Brain pericyte (primary cell): ENCODE results near the gene NT5C3A.

Experiments
- DNase-seq: peaks from one replicate; pipeline ENCODE4 v3.0.0-alpha.2; 2012; ENCODE audit warnings: low read depth, low spot score

Gene NT5C3A

DNA sequence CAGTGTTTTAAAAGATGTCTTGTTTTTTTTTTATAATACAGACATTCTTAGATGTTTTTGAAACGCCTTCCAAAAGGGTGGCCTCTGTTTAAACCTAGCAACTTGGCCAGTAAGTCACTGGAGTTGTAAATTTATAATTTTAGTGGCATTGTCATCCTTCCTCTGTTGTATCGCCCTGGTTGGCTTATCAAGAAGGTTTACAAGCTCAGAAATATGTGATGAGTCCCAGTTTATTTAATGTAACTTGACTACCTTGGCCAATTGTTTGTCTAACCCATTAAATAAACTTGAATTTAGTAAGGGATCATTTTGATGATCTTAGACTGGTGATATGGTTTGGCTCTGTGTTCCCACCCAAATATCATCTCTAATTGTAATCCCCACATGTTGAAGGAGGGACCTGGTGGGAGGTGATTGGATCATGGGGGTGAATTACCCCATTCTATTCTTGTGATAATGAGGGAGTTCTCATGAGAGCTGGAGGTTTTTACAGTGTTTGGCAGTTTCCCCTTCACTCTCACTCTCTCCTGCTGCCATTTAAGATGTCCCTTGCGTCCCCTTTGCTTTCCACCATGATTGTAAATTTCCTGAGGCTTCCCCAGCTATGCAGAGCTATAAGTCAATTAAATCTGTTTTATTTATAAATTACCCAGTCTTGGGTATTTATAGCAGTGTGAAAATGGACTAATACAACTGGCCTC lies 13.4 kb upstream of the NT5C3A start:
- DNase-seq, result no peak

GRCh38 chr7:33073243-33073642 lies 10.7 kb upstream of the NT5C3A start:
- DNase-seq, result no peak

DNA sequence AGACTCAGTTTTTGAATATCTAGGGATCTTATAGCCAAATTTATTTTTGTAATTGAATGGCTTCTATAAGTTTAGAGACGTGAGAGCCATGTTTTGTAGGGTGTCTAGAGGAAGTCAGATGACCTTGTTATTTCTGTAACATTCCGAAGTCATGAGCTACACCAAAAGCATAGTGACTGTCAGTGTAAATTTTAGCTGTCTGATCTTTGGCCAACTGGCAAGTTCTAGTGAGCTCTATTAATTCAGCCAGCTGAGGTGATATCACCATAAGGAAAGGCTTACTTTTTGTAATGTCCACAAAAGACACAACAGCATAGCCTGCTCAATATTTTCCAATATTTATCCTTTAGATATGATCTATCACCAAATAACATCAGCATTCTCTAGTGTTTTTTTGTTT lies 9.9 kb upstream of the NT5C3A start:
- DNase-seq, result no peak

GRCh38 chr7:33070831-33071230 lies 8.3 kb upstream of the NT5C3A start:
- no peak for DNase-seq

- DNase-seq, result no peak
Observed at GRCh38 chr7:33070277-33070676, 7.7 kb upstream of the NT5C3A start.

GRCh38 chr7:33067921-33068320 lies 5.3 kb upstream of the NT5C3A start:
- DNase-seq, result no peak

DNA sequence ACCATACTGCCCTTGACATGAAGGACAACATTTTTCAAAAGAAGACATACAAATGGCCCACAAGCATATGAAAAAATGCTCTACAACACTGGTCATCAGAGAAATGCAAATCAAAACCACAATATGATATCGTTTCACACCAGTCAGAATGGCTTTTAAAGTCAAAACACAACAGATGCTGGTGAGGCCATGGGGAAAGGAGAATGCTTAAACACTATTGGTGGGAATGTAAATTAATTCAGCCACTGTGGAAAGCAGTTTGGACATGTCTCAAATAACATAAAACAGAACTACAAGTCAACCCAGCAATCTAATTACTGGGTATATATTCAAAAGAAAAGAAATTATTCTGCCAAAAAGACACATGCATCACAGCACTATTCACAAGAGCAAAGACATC lies 4.2 kb upstream of the NT5C3A start:
- DNase-seq, result no peak

DNA sequence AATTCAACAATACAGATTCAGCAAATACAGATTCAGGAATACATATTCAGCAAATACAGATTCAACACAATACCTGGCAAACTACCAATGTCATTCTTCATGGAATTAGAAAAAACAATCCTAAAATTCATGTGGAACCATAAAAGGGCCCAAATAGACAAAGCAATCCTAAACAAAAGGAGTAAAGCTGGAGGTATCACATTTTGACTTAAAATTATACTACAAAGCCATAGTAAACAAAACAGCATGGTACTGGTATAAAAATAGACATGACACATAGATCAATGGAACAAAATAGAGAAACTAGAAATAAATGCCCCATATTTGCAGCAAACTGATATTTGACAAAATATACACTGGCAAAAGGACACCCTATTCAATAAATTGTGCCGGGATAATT lies 3.4 kb upstream of the NT5C3A start:
- DNase-seq, result no peak

- DNase-seq, result peak; percentile 86
Observed at GRCh38 chr7:33062782-33063443, 337 bp upstream of the NT5C3A start.

GRCh38 chr7:33061282-33061937 lies 1.2 kb downstream of the NT5C3A start:
- DNase-seq, result no peak

GRCh38 chr7:33059635-33060034 lies 2.9 kb downstream of the NT5C3A start:
- DNase-seq, result no peak

DNA sequence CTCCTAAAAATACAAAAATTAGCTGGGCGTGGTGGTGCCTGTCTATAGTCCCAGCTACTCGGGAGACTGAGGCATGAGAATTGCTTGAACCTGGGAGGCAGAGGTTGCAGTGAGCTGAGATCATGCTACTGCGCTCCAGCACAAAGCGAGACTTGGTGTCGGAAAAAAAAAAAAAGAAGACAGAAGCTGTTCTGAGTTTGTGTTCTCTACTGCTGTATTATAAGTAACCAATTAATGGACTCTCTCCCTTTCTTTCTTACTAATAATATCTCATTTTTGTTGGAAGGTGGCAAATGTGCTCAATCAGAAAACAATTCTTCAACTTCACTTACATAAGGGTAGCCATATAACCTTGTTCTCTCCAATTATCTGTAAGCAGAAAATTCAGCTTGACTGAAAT lies 7.4 kb downstream of the NT5C3A start:
- no peak for DNase-seq

DNA sequence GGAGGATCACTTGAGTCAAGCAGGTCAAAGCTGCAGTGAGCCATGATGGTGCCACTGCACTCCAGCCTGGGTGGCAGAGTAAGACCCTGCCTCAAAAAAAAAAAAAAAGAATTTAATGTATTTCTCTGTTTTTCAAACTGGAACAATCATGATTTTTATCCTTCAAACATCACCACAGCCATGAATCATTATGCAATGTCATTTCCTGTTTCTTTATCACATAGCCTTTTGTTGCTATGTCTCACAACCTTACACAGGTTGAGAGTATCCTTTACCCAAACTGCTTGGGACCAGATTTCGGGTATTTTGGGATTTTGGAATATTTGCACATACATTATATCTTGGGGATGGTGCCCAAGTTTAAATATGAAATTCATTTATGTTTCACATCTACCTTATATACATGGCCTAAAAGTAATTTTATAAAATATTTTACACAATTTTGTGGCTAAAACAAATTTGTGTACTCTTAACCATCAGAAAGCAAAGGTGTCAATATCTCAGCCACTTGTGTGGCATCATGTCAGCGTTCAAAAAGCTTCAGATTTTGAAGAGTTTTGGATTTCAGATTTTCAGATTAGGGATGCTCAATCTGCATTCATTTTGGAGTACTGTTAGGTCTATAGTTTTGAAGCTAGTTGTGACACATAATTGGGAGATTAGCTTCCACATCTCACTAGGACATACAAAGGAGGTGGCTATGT lies 8.2 kb downstream of the NT5C3A start:
- DNase-seq, result no peak

DNA sequence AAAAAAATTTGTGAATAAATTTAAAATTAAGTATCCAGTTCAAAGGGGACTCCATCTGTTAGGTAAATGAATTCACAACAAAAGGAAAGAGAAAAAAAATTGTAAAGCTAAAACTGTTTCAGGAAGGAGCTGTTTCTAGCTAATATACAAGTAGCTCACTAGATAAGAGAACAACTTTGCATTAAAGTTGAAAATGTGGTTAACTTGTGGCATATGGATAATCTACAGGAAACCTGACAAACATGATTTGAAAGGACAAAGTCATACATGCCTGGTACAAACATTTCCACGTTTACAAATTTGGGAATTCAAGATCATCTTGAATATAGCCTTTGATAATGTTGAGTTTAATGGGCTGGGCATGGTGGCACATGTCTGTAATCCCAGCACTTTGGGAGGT lies 8.9 kb downstream of the NT5C3A start:
- DNase-seq, result no peak

- no peak for DNase-seq
Observed at GRCh38 chr7:33050535-33051318, 11.8 kb downstream of the NT5C3A start.

DNA sequence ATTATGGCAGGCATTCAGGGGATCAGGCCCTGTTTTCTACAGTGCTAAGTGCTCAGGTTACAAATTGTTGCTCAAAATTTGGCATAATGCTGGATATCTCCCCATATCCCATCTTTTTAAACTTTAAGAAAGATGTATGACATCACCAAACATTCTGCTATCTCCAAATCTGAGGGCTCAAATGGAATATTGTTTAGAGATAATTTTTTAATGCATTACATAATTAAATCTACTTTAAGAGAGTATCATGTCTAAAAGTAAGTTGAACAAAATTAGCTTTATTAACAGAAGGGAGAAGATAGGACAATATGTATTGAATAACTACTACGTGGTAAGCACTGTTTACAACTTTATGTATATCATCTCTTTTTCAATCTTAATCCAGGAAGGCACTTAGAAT lies 13.9 kb downstream of the NT5C3A start:
- DNase-seq, result no peak

DNA sequence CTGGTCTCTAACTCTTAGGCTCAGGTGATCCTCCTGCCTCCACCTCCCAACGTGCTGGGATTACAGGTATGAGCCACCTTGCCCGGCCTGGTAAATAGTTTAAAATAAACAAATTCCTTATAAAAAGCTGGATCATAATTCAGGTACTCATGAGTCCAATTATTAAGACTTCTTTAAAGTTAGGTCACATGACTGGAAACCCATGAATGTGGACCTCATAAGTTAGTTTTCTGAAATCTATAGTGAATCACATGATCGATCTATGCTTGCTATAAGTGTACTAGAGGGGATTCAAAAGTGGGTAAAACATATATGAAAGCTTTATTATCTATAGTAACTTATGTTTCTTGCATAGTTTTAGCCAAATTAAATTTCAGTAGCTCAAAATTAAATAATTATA lies 14.3 kb downstream of the NT5C3A start:
- no peak for DNase-seq

- DNase-seq, result no peak
Observed at GRCh38 chr7:33044986-33045385, 17.6 kb downstream of the NT5C3A start.

DNA sequence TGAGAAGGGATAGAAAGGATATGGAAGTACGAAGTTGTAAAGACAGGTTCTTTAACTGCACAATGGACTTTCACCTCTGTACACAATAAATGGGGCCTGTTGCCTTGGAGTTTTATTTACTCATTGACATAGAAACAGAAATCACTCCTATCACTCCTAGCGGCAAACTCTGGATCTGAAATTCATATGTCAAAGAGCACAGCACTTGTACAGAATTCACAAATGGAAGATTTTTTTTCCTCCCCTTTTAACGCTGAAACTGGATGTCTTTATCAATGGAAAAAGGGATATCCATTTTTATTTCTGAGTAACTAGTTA lies 18.2 kb downstream of the NT5C3A start:
- DNase-seq, result no peak

GRCh38 chr7:33043501-33044400 lies 18.8 kb downstream of the NT5C3A start:
- no peak for DNase-seq
